ENCODE measurements around the gene PNPLA1.

- TF ChIP-seq CTCF (IDR thresholded peaks at IDR 0.05) = no peak
- no peak for TF ChIP-seq ZFX (IDR thresholded peaks at IDR 0.05; ENCODE audit: borderline replicate concordance)
Measured at GRCh38 chr6:36266913-36267644, 2.8 kb upstream of the PNPLA1 start.

Measured in 22Rv1 (cell line).